ENCODE data around the gene RDH8.

The RDH8 gene

GRCh38 chr19:10019246-10019645, 6.0 kb downstream of the RDH8 start:
- Histone ChIP-seq H3K18ac (ENCODE audit: low read depth in 1 of 2, low read length in 2 of 2) (no peak overlapping the region), H3K36me3 (ENCODE audit: control insufficient read depth in 1 of 2, insufficient read depth in 2 of 2, low read depth in 1 of 2, low read length in 2 of 2) (no peaks in the 10 kb centered on the region), H2BK12ac (ENCODE audit: low read length in 2 of 2) (no peak overlapping the region), H3K4me1 (ENCODE audit: control insufficient read depth, insufficient read depth, low read depth, low read length) (no peaks in the 10 kb centered on the region), H2BK120ac (ENCODE audit: low read depth, low read length) (no peak overlapping the region), H3K4me3 (ENCODE audit: insufficient read depth in 1 of 2, low read depth in 1 of 2, low read length in 2 of 2) (no peak overlapping the region), H3K4me2 (ENCODE audit: low read length, poor library complexity, severe bottlenecking) (no peak overlapping the region), H3K14ac (ENCODE audit: low read length in 2 of 2) (no peak overlapping the region), H2BK15ac (ENCODE audit: low read depth, poor library complexity, severe bottlenecking) (no peak overlapping the region), H3K9me3 (ENCODE audit: control insufficient read depth, low read length) (no peaks in the 10 kb centered on the region), H2AFZ (ENCODE audit: low read depth, low read length) (no peak overlapping the region), H4K91ac (ENCODE audit: low read length) (no peak overlapping the region), H4K8ac (ENCODE audit: low read length) (no peak overlapping the region), H3K27ac (ENCODE audit: low read length, poor library complexity, severe bottlenecking) (no peak overlapping the region), H3K27me3 (ENCODE audit: control insufficient read depth in 1 of 2, insufficient read depth in 1 of 2, low read length in 2 of 2) (peaks cover 0 to under 1% of the 10 kb centered on the region in 2 experiments), H3K79me1 (replicated peaks; ENCODE audit: low read length, poor library complexity, severe bottlenecking) (no peaks in the 10 kb centered on the region), H2BK5ac (ENCODE audit: low read depth, low read length, poor library complexity, severe bottlenecking) (no peak overlapping the region), H2AK5ac (ENCODE audit: low read length, severe bottlenecking) (no peak overlapping the region), H3K23ac (ENCODE audit: low read length in 2 of 2) (no peak overlapping the region), H3K9ac (ENCODE audit: low read length) (no peak overlapping the region), H3K4ac (ENCODE audit: low read depth in 1 of 2, low read length in 2 of 2) (no peak overlapping the region)
- 82% methylated on average over 4 of the region's 5 CpGs for WGBS
- no peak for DNase-seq

GRCh38 chr19:10020851-10021250, 7.6 kb downstream of the RDH8 start:
- no peak overlapping the region for H2AK5ac ChIP-seq (ENCODE audit: low read length, severe bottlenecking)
- no peak overlapping the region for H3K4me2 ChIP-seq (ENCODE audit: low read length, poor library complexity, severe bottlenecking)
- H2BK5ac ChIP-seq (ENCODE audit: low read depth, low read length, poor library complexity, severe bottlenecking) = no peak overlapping the region
- no peak overlapping the region for H3K4me3 ChIP-seq (ENCODE audit: insufficient read depth in 1 of 2, low read depth in 1 of 2, low read length in 2 of 2)
- no peak overlapping the region for H3K4ac ChIP-seq (ENCODE audit: low read depth in 1 of 2, low read length in 2 of 2)
- H3K79me1 ChIP-seq (replicated peaks; ENCODE audit: low read length, poor library complexity, severe bottlenecking) = no peaks in the 10 kb centered on the region
- no peak overlapping the region for H4K91ac ChIP-seq (ENCODE audit: low read length)
- DNase-seq = no peak
- no peaks in the 10 kb centered on the region for H3K9me3 ChIP-seq (ENCODE audit: control insufficient read depth, low read length)
- 87% methylated on average over 6 of the region's 6 CpGs for WGBS
- H2BK15ac ChIP-seq (ENCODE audit: low read depth, poor library complexity, severe bottlenecking) = no peak overlapping the region
- no peaks in the 10 kb centered on the region for H3K36me3 ChIP-seq (ENCODE audit: control insufficient read depth in 1 of 2, insufficient read depth in 2 of 2, low read depth in 1 of 2, low read length in 2 of 2)
- no peak overlapping the region for H3K23ac ChIP-seq (ENCODE audit: low read length in 2 of 2)
- no peaks in the 10 kb centered on the region for H3K4me1 ChIP-seq (ENCODE audit: control insufficient read depth, insufficient read depth, low read depth, low read length)
- H2BK120ac ChIP-seq (ENCODE audit: low read depth, low read length) = no peak overlapping the region
- no peak overlapping the region for H3K14ac ChIP-seq (ENCODE audit: low read length in 2 of 2)
- H2BK12ac ChIP-seq (ENCODE audit: low read length in 2 of 2) = no peak overlapping the region
- no peaks in the 10 kb centered on the region for H3K27me3 ChIP-seq (ENCODE audit: control insufficient read depth in 1 of 2, insufficient read depth in 1 of 2, low read length in 2 of 2)
- no peak overlapping the region for H3K27ac ChIP-seq (ENCODE audit: low read length, poor library complexity, severe bottlenecking)
- no peak overlapping the region for H3K18ac ChIP-seq (ENCODE audit: low read depth in 1 of 2, low read length in 2 of 2)
- H3K9ac ChIP-seq (ENCODE audit: low read length) = no peak overlapping the region
- no peak overlapping the region for H4K8ac ChIP-seq (ENCODE audit: low read length)
- no peak overlapping the region for H2AFZ ChIP-seq (ENCODE audit: low read depth, low read length)

GRCh38 chr19:10021446-10021845, 8.2 kb downstream of the RDH8 start:
- Histone ChIP-seq H3K36me3 (ENCODE audit: control insufficient read depth in 1 of 2, insufficient read depth in 2 of 2, low read depth in 1 of 2, low read length in 2 of 2) (no peaks in the 10 kb centered on the region), H2BK5ac (ENCODE audit: low read depth, low read length, poor library complexity, severe bottlenecking) (no peak overlapping the region), H3K27me3 (ENCODE audit: control insufficient read depth in 1 of 2, insufficient read depth in 1 of 2, low read length in 2 of 2) (peaks cover 0 to 4% of the 10 kb centered on the region in 2 experiments), H3K4me3 (ENCODE audit: insufficient read depth in 1 of 2, low read depth in 1 of 2, low read length in 2 of 2) (no peak overlapping the region), H3K23ac (ENCODE audit: low read length in 2 of 2) (no peak overlapping the region), H2BK120ac (ENCODE audit: low read depth, low read length) (no peak overlapping the region), H3K4ac (ENCODE audit: low read depth in 1 of 2, low read length in 2 of 2) (no peak overlapping the region), H2AFZ (ENCODE audit: low read depth, low read length) (no peak overlapping the region), H4K91ac (ENCODE audit: low read length) (no peak overlapping the region), H3K9me3 (ENCODE audit: control insufficient read depth, low read length) (no peaks in the 10 kb centered on the region), H2AK5ac (ENCODE audit: low read length, severe bottlenecking) (no peak overlapping the region), H3K18ac (ENCODE audit: low read depth in 1 of 2, low read length in 2 of 2) (no peak overlapping the region), H3K4me2 (ENCODE audit: low read length, poor library complexity, severe bottlenecking) (no peak overlapping the region), H4K8ac (ENCODE audit: low read length) (peak overlapping the region; percentile 55), H3K27ac (ENCODE audit: low read length, poor library complexity, severe bottlenecking) (no peak overlapping the region), H3K9ac (ENCODE audit: low read length) (no peak overlapping the region), H2BK12ac (ENCODE audit: low read length in 2 of 2) (peak overlapping the region in 1 of 2 experiments; percentile 13), H3K4me1 (ENCODE audit: control insufficient read depth, insufficient read depth, low read depth, low read length) (no peaks in the 10 kb centered on the region), H2BK15ac (ENCODE audit: low read depth, poor library complexity, severe bottlenecking) (no peak overlapping the region), H3K79me1 (replicated peaks; ENCODE audit: low read length, poor library complexity, severe bottlenecking) (no peaks in the 10 kb centered on the region), H3K14ac (ENCODE audit: low read length in 2 of 2) (peak overlapping the region in 1 of 2 experiments; percentile 30)
- DNase-seq = no peak
- 93% methylated on average over 23 of the region's 23 CpGs for WGBS

GRCh38 chr19:10021863-10022262, 8.6 kb downstream of the RDH8 start:
- no peak overlapping the region for H3K4me3 ChIP-seq (ENCODE audit: insufficient read depth in 1 of 2, low read depth in 1 of 2, low read length in 2 of 2)
- WGBS = 72% methylated on average over 2 of the region's 2 CpGs

More at GRCh38 chr19:10021863-10022262, 8.6 kb downstream of the RDH8 start:
- no peak overlapping the region for H2AFZ ChIP-seq (ENCODE audit: low read depth, low read length)
- H3K79me1 ChIP-seq (replicated peaks; ENCODE audit: low read length, poor library complexity, severe bottlenecking) = no peaks in the 10 kb centered on the region
- H3K4me1 ChIP-seq (ENCODE audit: control insufficient read depth, insufficient read depth, low read depth, low read length) = no peaks in the 10 kb centered on the region
- H3K27me3 ChIP-seq (ENCODE audit: control insufficient read depth in 1 of 2, insufficient read depth in 1 of 2, low read length in 2 of 2) = peaks cover 0 to 8% of the 10 kb centered on the region in 2 experiments
- H4K91ac ChIP-seq (ENCODE audit: low read length) = no peak overlapping the region
- H3K9me3 ChIP-seq (ENCODE audit: control insufficient read depth, low read length) = no peaks in the 10 kb centered on the region
- H4K8ac ChIP-seq (ENCODE audit: low read length) = no peak overlapping the region
- H2BK12ac ChIP-seq (ENCODE audit: low read length in 2 of 2) = no peak overlapping the region
- H2BK120ac ChIP-seq (ENCODE audit: low read depth, low read length) = no peak overlapping the region
- no peak overlapping the region for H3K4me2 ChIP-seq (ENCODE audit: low read length, poor library complexity, severe bottlenecking)
- H3K23ac ChIP-seq (ENCODE audit: low read length in 2 of 2) = no peak overlapping the region
- H3K9ac ChIP-seq (ENCODE audit: low read length) = no peak overlapping the region
- no peak for DNase-seq
- no peak overlapping the region for H2BK15ac ChIP-seq (ENCODE audit: low read depth, poor library complexity, severe bottlenecking)
- H3K36me3 ChIP-seq (ENCODE audit: control insufficient read depth in 1 of 2, insufficient read depth in 2 of 2, low read depth in 1 of 2, low read length in 2 of 2) = no peaks in the 10 kb centered on the region
- H3K14ac ChIP-seq (ENCODE audit: low read length in 2 of 2) = no peak overlapping the region
- H2BK5ac ChIP-seq (ENCODE audit: low read depth, low read length, poor library complexity, severe bottlenecking) = no peak overlapping the region
- no peak overlapping the region for H2AK5ac ChIP-seq (ENCODE audit: low read length, severe bottlenecking)
- H3K4ac ChIP-seq (ENCODE audit: low read depth in 1 of 2, low read length in 2 of 2) = no peak overlapping the region
- no peak overlapping the region for H3K18ac ChIP-seq (ENCODE audit: low read depth in 1 of 2, low read length in 2 of 2)
- H3K27ac ChIP-seq (ENCODE audit: low read length, poor library complexity, severe bottlenecking) = no peak overlapping the region

All from mesenchymal stem cell (in vitro differentiated cells and primary cell).